Stimulated activated CD8-positive, alpha-beta memory T cell treated with anti-CD3 and anti-CD28 coated beads, Interleukin-2, amount 100 ng/mL, for 1 hour (primary cell): ENCODE results near the gene PCDH9.

ENCODE experiments used
- DNase-seq, 2 donors: peaks; one replicate each; pipeline ENCODE4 v3.0.0-alpha.2; 2020; ENCODE audit warnings: low read depth in 2 of 2

Gene PCDH9

GRCh38 chr13:67083519-67083918 lies 146.6 kb downstream of the PCDH9 start:
- no peak for DNase-seq

- DNase-seq = no peak
Measured at GRCh38 chr13:67080351-67080750, 149.8 kb downstream of the PCDH9 start.

GRCh38 chr13:67078062-67078461 lies 152.1 kb downstream of the PCDH9 start:
- DNase-seq = no peak

GRCh38 chr13:67077132-67077531 lies 153.0 kb downstream of the PCDH9 start:
- DNase-seq = no peak

DNA sequence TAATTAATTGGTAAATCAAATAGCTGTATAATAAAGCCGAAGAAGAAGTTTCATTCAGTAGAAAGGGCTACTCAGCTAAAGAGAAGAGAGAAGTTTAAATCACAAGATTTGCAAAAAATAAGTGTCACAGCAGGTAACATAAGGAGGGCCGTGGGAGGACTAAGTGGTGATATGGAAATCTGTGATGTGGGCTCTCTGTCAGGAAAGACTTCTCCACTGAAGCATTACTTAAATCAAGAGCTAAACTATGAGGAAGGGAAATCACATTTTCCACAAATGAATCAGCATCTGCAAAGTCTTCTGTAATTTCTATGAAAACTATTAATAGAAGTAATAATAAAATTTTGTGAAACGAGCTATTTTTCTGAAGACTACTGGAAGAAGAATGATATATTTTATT lies 153.8 kb downstream of the PCDH9 start:
- DNase-seq = no peak

- no peak for DNase-seq
Measured at GRCh38 chr13:67075239-67075638, 154.9 kb downstream of the PCDH9 start.

DNA sequence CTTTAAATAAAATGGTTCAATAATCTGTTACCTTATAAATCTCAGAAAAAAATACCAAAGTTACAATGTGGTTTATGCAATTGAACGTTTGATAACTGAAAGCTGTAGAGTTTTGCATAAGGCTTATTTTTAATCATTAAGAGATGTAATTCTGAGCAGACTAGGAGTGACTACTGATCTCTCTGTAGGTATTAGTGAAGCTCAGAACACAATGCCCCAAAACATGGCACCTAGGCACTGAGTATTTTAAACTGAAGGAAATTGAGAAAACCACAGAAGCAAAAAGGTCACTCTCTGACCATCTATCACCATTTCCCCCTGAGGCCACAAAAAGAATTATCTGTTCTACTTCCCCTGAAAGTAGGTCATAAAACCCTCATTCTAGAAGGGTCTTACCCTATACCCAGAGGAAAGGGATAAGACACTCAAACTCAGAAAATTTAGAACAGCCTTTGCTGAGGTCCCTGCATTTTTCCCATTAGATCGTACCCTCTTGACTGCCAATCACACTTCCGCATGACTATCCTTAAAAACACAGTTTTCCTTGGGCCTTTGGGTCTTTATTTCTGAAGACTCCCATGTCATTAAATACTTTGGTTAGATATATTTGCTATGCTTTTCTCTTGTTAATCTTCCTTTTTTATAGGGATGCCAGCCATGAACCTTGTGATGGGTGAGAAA lies 158.1 kb downstream of the PCDH9 start:
- no peak for DNase-seq

GRCh38 chr13:67070306-67070705 lies 159.8 kb downstream of the PCDH9 start:
- DNase-seq = no peak

- no peak for DNase-seq
Measured at GRCh38 chr13:67069117-67069767, 160.9 kb downstream of the PCDH9 start.

- DNase-seq = no peak
Measured at GRCh38 chr13:67064920-67065319, 165.2 kb downstream of the PCDH9 start.

GRCh38 chr13:67063036-67063435 lies 167.1 kb downstream of the PCDH9 start:
- no peak for DNase-seq

DNA sequence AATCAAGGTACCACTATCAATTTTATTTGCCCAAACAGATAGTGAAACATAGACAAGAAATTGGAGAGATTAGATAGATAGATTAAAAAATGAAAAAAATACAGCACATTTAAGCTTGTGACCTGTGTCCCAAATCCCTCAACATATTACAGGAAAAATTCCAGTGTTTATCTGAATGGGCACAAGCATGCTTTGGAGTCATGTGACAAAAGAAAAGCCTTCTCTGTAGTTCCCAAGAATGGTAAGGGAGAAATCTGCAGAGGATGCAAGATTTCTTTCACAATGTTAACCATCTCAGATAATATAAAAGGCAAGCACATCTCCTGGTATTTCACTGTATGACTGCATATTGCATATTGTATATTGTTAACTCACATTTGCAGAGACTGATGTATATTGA lies 168.0 kb downstream of the PCDH9 start:
- no peak for DNase-seq

- no peak for DNase-seq
Measured at GRCh38 chr13:67061750-67062149, 168.4 kb downstream of the PCDH9 start.

DNA sequence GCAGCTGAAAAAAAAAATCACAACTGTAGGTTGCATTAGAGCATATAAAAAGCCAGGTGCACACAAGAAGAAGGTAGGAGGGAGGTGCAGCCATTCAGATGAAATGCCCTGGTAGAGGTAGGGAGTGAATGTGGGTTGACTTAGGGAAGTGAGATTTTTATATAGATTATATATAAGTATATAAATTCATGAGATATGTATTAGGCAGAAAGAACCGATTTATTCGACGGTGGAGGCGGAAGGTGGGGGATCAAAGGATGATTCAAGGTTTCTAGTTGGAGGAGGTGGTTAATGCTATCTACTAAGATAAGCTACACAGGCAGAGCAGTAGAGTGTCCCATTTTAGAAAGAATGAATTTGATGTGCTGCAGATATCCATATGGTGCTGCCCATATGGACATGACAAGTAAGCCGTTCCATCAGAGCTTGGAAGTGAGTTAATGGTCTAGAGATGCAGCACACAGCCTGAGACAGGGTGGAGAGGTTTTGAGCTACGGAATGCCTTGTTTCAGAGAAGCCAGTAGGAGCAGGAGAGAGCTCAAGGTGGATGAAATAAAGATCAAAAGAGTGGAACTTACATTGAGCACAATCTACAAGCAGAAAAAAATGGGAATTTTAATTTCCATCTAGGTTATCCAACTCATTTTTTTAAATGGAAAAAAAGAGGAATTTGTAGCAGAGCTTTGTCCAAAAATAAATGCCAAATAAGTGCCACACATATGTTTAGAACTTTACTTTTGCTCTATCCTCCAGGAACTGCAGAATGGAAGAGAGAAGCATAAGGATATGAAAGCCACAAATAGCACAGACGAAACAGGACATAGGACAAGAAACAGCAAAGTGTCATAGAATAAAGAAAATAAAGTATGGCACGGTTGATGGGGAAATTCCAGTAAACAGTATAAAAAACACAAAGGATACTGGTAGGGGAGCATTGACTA lies 177.3 kb downstream of the PCDH9 start:
- DNase-seq = no peak

GRCh38 chr13:67049744-67050143 lies 180.4 kb downstream of the PCDH9 start:
- DNase-seq = no peak

DNA sequence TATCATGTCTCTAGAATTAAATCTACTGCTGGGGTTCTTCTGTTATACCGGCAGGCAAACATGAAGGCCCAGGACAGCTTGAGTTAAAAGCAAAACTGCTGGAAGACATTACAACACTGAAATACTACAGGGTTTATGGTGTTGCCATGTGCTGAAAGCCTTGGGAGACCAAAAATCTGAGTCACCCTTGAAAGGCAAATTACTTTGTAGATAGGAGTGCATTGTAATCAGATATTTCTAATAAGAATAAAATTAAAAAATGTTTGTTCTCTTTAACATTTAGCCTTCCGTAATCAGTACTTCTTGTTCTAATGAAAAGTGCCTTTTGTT lies 181.3 kb downstream of the PCDH9 start:
- no peak for DNase-seq

- no peak for DNase-seq
Measured at GRCh38 chr13:67048084-67048820, 181.9 kb downstream of the PCDH9 start.

DNA sequence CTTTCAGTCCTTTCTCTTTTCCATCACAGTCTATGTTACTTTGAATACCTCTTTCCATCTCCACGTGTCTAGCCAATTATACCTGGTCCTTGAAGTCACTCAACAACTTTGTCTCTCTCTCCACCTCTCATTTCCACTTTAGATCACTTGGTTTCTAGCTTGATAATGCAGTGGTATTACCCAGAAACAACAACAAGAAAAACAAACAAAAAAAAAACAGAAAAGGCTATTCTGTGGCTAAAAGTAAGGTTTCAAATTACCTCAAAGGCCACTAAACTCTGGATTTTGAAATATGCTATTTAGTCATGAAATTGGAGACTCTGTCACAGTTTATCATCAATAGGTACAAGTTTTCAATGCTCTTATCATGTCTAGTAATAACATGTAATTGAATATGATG lies 184.8 kb downstream of the PCDH9 start:
- DNase-seq = no peak

DNA sequence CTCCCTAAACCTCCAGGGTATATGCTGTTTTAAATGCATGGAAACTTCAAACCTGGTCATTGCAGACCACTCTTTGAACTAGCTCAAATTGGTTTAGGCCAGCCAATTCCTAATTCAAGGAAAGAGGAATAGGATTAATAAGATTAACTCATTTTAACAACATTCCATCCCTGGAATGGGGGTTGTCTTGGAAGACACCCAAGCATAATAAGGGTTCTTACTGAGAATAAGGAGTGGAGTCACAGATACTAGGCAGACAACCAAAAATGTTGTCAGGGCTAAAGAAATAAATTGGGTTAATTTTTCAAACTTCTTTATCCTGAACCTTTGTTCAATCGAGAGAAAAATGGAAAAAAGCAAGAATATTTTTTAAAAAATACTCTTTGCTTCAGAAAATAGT lies 186.2 kb downstream of the PCDH9 start:
- no peak for DNase-seq

DNA sequence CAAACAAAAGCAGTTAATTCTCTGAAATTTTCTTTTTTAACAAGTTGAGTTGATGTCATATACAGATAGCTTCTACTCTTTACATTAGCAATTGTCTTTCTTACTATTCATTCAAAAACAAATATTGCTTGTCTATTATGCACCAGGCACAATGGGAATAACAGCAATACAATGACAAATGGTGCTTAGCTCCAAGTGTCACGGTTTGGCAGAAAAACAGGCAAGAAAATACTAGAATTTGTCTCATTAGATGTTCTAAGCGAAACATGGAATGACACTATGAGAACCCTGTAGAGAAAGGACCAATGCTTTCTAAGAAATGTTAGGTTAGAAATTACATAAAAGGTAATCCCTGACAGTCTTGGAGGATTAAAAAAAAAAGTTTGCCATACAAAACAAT lies 187.6 kb downstream of the PCDH9 start:
- DNase-seq = no peak

DNA sequence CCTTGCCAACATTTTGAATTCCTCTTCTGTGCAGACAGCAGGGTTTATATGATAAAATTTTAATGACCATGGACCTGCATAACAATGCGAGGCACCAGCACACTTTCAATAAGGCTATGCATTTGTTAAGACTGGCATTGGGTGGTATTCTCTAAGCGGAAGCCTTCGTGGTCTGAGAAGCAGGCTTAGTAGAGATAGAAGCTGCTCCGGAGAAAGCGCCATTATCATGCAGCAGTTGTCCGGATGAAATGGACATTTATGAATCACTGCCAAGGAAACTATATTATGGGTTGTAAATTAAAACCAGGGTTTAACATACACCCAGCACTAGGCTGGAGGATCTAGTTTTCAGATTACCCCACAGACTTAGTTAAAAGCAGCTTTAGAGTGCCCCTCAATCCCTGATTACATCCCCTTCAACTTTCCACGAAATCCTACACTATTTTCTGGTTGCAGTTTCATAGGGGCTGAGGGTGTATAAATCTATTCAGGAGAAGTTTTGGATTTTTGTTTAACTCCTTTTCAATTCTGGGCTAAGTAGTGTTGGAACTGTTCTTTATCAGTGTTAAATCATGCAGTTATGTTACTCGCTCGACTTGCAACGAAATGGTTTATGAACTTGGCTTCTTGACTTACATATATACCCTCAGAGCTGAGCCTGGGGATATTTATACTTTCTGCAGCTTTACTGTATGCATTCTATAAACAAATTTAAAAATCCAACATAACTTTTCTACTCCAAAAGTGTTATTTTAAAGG lies 193.3 kb downstream of the PCDH9 start:
- no peak for DNase-seq
